ENCODE data around the gene GLCE. TPM values are rescaled to one million over a fixed set of nuclear protein-coding genes. Genes with fewer than 3 reads are reported as not detected.

The GLCE gene
- total and polyA plus RNA-seq, 9 of the 15 experiments (the other 6 are each of a cell fraction or from before 2014, with no cell fraction given), result 4.6 to 12.3 (median 10.6) TPM

DNA sequence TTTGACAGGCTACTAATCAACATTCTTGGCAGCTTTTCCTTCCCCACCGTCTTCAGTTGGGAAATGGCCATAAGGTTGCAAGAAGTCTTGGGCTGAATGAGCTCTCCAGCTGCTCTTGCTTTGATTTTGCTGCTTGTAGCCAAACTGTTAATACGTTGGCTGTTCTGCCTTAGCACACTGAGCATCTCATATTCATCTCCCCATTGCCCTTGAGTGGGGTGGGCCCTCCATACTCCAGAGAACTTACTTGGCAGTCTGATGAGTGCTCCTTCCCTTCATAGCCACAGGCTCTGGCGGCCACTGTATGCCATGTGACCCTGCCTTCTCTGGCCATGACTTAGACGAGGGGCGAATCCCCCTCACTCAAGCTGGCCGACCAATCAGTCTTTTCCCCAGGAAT, 112.5 kb downstream of the GLCE start:
- WGBS (ENCODE audit: insufficient coverage, low coverage, missing lambda C conversion rate), result 9% methylated on average over 5 of the region's 6 CpGs
- no peaks in the 10 kb centered on the region for H3K9me3 ChIP-seq (replicated peaks; ENCODE audit: control insufficient read depth, insufficient read depth, low read depth, low read length)
- H2AFZ ChIP-seq (ENCODE audit: low read depth, low read length), result no peak overlapping the region
- BruUV-seq (replicated peaks), result no TSS peak
- H3K9me1 ChIP-seq (ENCODE audit: control insufficient read depth, insufficient read depth, low read length), result no peaks in the 10 kb centered on the region
- ATAC-seq (no peak), FAIRE-seq (no peak), DNase-seq (ENCODE audit: extremely low read depth in 1 of 4, low spot score in 3 of 4) (no peak)
- in situ Hi-C loops (cut with MboI) (no loop called here), intact Hi-C loops (cut with micrococcal nuclease) (no loop called here)
- no peaks in the 10 kb centered on the region for H3K4me1 ChIP-seq (replicated peaks in 1 of 2; ENCODE audit: control insufficient read depth in 2 of 2, insufficient read depth in 2 of 2, low read length in 2 of 2)
- H3K9ac ChIP-seq (ENCODE audit: insufficient read depth in 1 of 2, low read depth in 2 of 2, low read length in 2 of 2), result no peak overlapping the region
- H3K4me3 ChIP-seq, result no peak overlapping the region
- H3K27me3 ChIP-seq (ENCODE audit: control insufficient read depth in 2 of 2, insufficient read depth in 2 of 2, low read length in 2 of 2), result peaks cover 17 to 36% of the 10 kb centered on the region in 2 experiments
- H3K79me2 ChIP-seq (ENCODE audit: control insufficient read depth, insufficient read depth, low read length), result no peaks in the 10 kb centered on the region
- POLR2A ChIA-PET, result interaction anchor here (0.6 kb wide), 1 partner anchor 282 kb away, joined by 3 read pairs; no protein-coding TSS in a partner anchor
- CTCF ChIA-PET (ENCODE audit: low intra/inter-chr PET ratio), result no interaction called here
- TF ChIP-seq PHB (CRISPR knock-in tag; IDR thresholded peaks at IDR 0.05) (no peak), SMAD3 (CRISPR knock-in tag; conservative IDR thresholded peaks at IDR 0.05) (no peak), JUNB (CRISPR knock-in tag; conservative IDR thresholded peaks at IDR 0.05) (no peak), ZNF644 (tag; IDR thresholded peaks at IDR 0.05; ENCODE audit: low read depth) (no peak), STAG1 (CRISPR knock-in tag; IDR thresholded peaks at IDR 0.05; ENCODE audit: borderline replicate concordance) (no peak), ELF2 (CRISPR knock-in tag; IDR thresholded peaks at IDR 0.05) (no peak), ATF1 (CRISPR knock-in tag; IDR thresholded peaks at IDR 0.05) (no peak), ATF1 (tag; IDR thresholded peaks at IDR 0.05) (no peak), CHD2 (IDR thresholded peaks at IDR 0.05; ENCODE audit: low read depth, low read length) (no peak), PHTF2 (CRISPR knock-in tag; IDR thresholded peaks at IDR 0.05) (no peak), NCOA1 (IDR thresholded peaks at IDR 0.05; ENCODE audit: low read depth) (no peak), HNRNPLL (IDR thresholded peaks at IDR 0.05; ENCODE audit: low read depth, low read length, poor library complexity, severe bottlenecking) (no peak), ZNF551 (CRISPR knock-in tag; IDR thresholded peaks at IDR 0.05) (no peak), POLR2G (IDR thresholded peaks at IDR 0.05; ENCODE audit: low read depth, low read length) (no peak), U2AF1 (optimal IDR thresholded peaks at IDR 0.05; ENCODE audit: low read depth, low read length) (no peak), MIER1 (IDR thresholded peaks at IDR 0.05; ENCODE audit: low read depth) (no peak)
- TF ChIP-seq, protein P1, sequence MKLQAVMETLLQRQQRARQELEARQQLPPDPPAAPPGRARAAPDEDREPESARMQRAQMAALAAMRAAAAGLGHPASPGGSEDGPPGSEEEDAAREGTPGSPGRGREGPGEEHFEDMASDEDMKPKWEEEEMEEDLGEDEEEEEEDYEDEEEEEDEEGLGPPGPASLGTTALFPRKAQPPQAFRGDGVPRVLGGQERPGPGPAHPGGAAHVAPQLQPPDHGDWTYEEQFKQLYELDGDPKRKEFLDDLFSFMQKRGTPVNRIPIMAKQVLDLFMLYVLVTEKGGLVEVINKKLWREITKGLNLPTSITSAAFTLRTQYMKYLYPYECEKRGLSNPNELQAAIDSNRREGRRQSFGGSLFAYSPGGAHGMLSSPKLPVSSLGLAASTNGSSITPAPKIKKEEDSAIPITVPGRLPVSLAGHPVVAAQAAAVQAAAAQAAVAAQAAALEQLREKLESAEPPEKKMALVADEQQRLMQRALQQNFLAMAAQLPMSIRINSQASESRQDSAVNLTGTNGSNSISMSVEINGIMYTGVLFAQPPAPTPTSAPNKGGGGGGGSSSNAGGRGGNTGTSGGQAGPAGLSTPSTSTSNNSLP (IDR thresholded peaks at IDR 0.05; ENCODE audit: borderline replicate concordance, low read depth, low read length), result no peak
- TF ChIP-seq, protein P2, sequence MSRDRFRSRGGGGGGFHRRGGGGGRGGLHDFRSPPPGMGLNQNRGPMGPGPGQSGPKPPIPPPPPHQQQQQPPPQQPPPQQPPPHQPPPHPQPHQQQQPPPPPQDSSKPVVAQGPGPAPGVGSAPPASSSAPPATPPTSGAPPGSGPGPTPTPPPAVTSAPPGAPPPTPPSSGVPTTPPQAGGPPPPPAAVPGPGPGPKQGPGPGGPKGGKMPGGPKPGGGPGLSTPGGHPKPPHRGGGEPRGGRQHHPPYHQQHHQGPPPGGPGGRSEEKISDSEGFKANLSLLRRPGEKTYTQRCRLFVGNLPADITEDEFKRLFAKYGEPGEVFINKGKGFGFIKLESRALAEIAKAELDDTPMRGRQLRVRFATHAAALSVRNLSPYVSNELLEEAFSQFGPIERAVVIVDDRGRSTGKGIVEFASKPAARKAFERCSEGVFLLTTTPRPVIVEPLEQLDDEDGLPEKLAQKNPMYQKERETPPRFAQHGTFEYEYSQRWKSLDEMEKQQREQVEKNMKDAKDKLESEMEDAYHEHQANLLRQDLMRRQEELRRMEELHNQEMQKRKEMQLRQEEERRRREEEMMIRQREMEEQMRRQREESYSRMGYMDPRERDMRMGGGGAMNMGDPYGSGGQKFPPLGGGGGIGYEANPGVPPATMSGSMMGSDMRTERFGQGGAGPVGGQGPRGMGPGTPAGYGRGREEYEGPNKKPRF (IDR thresholded peaks at IDR 0.05; ENCODE audit: low read depth, low read length), result no peak
- H4K20me1 ChIP-seq (replicated peaks; ENCODE audit: control insufficient read depth, insufficient read depth, low read length), result no peaks in the 10 kb centered on the region
- no peak overlapping the region for H3K27ac ChIP-seq (ENCODE audit: extremely low read depth, low read depth, low read length)
- no peaks in the 10 kb centered on the region for H3K36me3 ChIP-seq (ENCODE audit: control insufficient read depth, insufficient read depth, low read length)
- no peak overlapping the region for H3K4me2 ChIP-seq (ENCODE audit: insufficient read depth, low read length)
